Measurements from ENCODE around the gene HIVEP3. TPM values are rescaled to one million over a fixed set of nuclear protein-coding genes. Genes with fewer than 3 reads are reported as not detected.

Gene HIVEP3
- total RNA-seq, 1 experiment from 2014 or later: 3.1 TPM

GRCh38 chr1:41632781-41633575 is 285.7 kb downstream of the HIVEP3 start:
- Histone ChIP-seq H3K27me3 (replicated peaks; ENCODE audit: insufficient read depth, low read depth, low read length, poor library complexity) (no peaks in the 10 kb centered on the region), H3K4me3 (ENCODE audit: low read depth, low read length, poor library complexity, severe bottlenecking) (no peak overlapping the region), H3K27ac (ENCODE audit: low read depth, low read length, poor library complexity, severe bottlenecking) (peak overlapping the region; percentile 60), H3K9me3 (ENCODE audit: low read depth, low read length, poor library complexity, severe bottlenecking) (no peaks in the 10 kb centered on the region), H3K4me1 (ENCODE audit: insufficient read depth, low read length, poor library complexity, severe bottlenecking) (peaks cover 22% of the 10 kb centered on the region), H3K36me3 (ENCODE audit: insufficient read depth, low read length, poor library complexity, severe bottlenecking) (no peaks in the 10 kb centered on the region)
- intact Hi-C loops (cut with micrococcal nuclease; ENCODE audit: unreplicated experiment): no loop called here
- no peak for DNase-seq (ENCODE audit: low spot score)
- no peak for TF ChIP-seq CTCF (conservative IDR thresholded peaks at IDR 0.05; ENCODE audit: low read depth, low read length)
- no peak for TF ChIP-seq EZH2 (IDR thresholded peaks at IDR 0.05; ENCODE audit: borderline replicate concordance, low read depth, low read length, poor library complexity, severe bottlenecking)
- BruUV-seq (replicated peaks): no TSS peak
- POLR2A ChIA-PET (ENCODE audit: low non-redundant PET): interaction anchor here (0.7 kb wide), 1 partner anchor 15 kb away, joined by 5 read pairs; no protein-coding TSS in a partner anchor
- CTCF ChIA-PET: no interaction called here

DNA sequence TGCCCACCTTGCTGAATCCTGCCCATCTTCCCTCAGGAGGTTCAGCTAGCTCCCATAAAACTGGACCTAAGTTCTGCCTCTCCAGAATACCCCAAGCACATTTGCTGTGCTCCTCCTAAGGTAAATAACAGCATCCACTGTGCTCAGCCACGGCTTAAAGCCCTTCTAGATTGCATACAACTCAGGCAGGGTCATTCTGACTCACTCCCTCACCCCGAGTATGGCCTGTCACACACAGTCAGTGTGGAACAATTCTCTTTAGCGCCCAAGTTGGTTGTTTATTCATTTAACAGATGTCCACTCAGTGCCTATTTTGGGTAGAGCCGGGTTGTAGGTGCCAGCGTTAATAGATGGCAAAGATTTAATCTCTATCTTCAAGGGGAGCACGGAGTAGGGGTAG is 286.8 kb downstream of the HIVEP3 start:
- no peak overlapping the region for H3K27ac ChIP-seq (ENCODE audit: low read depth, low read length, poor library complexity, severe bottlenecking)
- POLR2A ChIA-PET (ENCODE audit: low non-redundant PET): no interaction called here

GRCh38 chr1:41631154-41631553 is 287.6 kb downstream of the HIVEP3 start:
- TF ChIP-seq EZH2 (IDR thresholded peaks at IDR 0.05; ENCODE audit: borderline replicate concordance, low read depth, low read length, poor library complexity, severe bottlenecking) (no peak), CTCF (conservative IDR thresholded peaks at IDR 0.05; ENCODE audit: low read depth, low read length) (no peak)
- CTCF ChIA-PET: no interaction called here
- Histone ChIP-seq H3K4me3 (ENCODE audit: low read depth, low read length, poor library complexity, severe bottlenecking) (no peak overlapping the region), H3K9me3 (ENCODE audit: low read depth, low read length, poor library complexity, severe bottlenecking) (no peaks in the 10 kb centered on the region), H3K36me3 (ENCODE audit: insufficient read depth, low read length, poor library complexity, severe bottlenecking) (no peaks in the 10 kb centered on the region), H3K4me1 (ENCODE audit: insufficient read depth, low read length, poor library complexity, severe bottlenecking) (peaks cover 22% of the 10 kb centered on the region), H3K27ac (ENCODE audit: low read depth, low read length, poor library complexity, severe bottlenecking) (no peak overlapping the region), H3K27me3 (replicated peaks; ENCODE audit: insufficient read depth, low read depth, low read length, poor library complexity) (no peaks in the 10 kb centered on the region)
- intact Hi-C loops (cut with micrococcal nuclease; ENCODE audit: unreplicated experiment): no loop called here
- POLR2A ChIA-PET (ENCODE audit: low non-redundant PET): no interaction called here
- DNase-seq (ENCODE audit: low spot score): no peak
- no TSS peak for BruUV-seq (replicated peaks)

More for the DNA sequence above, 286.8 kb downstream of the HIVEP3 start:
- CTCF ChIA-PET: no interaction called here
- intact Hi-C loops (cut with micrococcal nuclease; ENCODE audit: unreplicated experiment): no loop called here
- no peaks in the 10 kb centered on the region for H3K9me3 ChIP-seq (ENCODE audit: low read depth, low read length, poor library complexity, severe bottlenecking)
- H3K4me3 ChIP-seq (ENCODE audit: low read depth, low read length, poor library complexity, severe bottlenecking): no peak overlapping the region
- peaks cover 22% of the 10 kb centered on the region for H3K4me1 ChIP-seq (ENCODE audit: insufficient read depth, low read length, poor library complexity, severe bottlenecking)
- TF ChIP-seq EZH2 (IDR thresholded peaks at IDR 0.05; ENCODE audit: borderline replicate concordance, low read depth, low read length, poor library complexity, severe bottlenecking) (no peak), CTCF (conservative IDR thresholded peaks at IDR 0.05; ENCODE audit: low read depth, low read length) (no peak)
- DNase-seq (ENCODE audit: low spot score): no peak
- no peaks in the 10 kb centered on the region for H3K27me3 ChIP-seq (replicated peaks; ENCODE audit: insufficient read depth, low read depth, low read length, poor library complexity)
- H3K36me3 ChIP-seq (ENCODE audit: insufficient read depth, low read length, poor library complexity, severe bottlenecking): no peaks in the 10 kb centered on the region
- BruUV-seq (replicated peaks): no TSS peak
